Epithelial cell of proximal tubule (primary cell): ENCODE data around the gene KIAA1217. TPM values are rescaled to one million over a fixed set of nuclear protein-coding genes. Genes with fewer than 3 reads are reported as not detected.
A peak's percentile ranks its signal among the peaks of the same experiment; 100 is the strongest.

Experiments used
- DNase-seq: peaks from one replicate; pipeline ENCODE4 v3.0.0-alpha.2; 2011; ENCODE audit warnings: low read depth
- H3K4me3 ChIP-seq: 2 replicates; pipeline ENCODE4 v1.5.1; 2011; ENCODE audit warnings: low read depth, mild to moderate bottlenecking, low read length
- total RNA-seq: library from RNA; depleted of rRNA; stranded (reverse); fragments of >200 nt; gene quantifications from 2 replicates; pipeline ENCODE4 v1.2.3, GENCODE V29; 2015
- TF ChIP-seq, protein P1 (sequence below): conservative IDR thresholded peaks from 2 replicates; pipeline ENCODE4 v1.5.1; 2012; ENCODE audit warnings: low read depth, mild to moderate bottlenecking, low read length

KIAA1217 gene
- total RNA-seq, 1 donor from 2014 or later = 20.2 TPM

- peak overlapping the region; percentile 12 for H3K4me3 ChIP-seq
- no peak for DNase-seq
- TF ChIP-seq, protein P1, sequence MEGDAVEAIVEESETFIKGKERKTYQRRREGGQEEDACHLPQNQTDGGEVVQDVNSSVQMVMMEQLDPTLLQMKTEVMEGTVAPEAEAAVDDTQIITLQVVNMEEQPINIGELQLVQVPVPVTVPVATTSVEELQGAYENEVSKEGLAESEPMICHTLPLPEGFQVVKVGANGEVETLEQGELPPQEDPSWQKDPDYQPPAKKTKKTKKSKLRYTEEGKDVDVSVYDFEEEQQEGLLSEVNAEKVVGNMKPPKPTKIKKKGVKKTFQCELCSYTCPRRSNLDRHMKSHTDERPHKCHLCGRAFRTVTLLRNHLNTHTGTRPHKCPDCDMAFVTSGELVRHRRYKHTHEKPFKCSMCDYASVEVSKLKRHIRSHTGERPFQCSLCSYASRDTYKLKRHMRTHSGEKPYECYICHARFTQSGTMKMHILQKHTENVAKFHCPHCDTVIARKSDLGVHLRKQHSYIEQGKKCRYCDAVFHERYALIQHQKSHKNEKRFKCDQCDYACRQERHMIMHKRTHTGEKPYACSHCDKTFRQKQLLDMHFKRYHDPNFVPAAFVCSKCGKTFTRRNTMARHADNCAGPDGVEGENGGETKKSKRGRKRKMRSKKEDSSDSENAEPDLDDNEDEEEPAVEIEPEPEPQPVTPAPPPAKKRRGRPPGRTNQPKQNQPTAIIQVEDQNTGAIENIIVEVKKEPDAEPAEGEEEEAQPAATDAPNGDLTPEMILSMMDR = no peak
Observed at GRCh38 chr10:24449321-24449740, 240.4 kb downstream of the KIAA1217 start.

GRCh38 chr10:24449769-24450310 is 240.9 kb downstream of the KIAA1217 start:
- DNase-seq = no peak

GRCh38 chr10:24451325-24451820 is 242.4 kb downstream of the KIAA1217 start:
- no peak for DNase-seq
- no peak overlapping the region for H3K4me3 ChIP-seq
- TF ChIP-seq, protein P1 = no peak

More at GRCh38 chr10:24449769-24450310, 240.9 kb downstream of the KIAA1217 start:
- peak overlapping the region; percentile 12 for H3K4me3 ChIP-seq
- TF ChIP-seq, protein P1 = no peak

GRCh38 chr10:24452030-24452429 is 243.1 kb downstream of the KIAA1217 start:
- TF ChIP-seq, protein P1 = no peak
- H3K4me3 ChIP-seq = no peak overlapping the region
- no peak for DNase-seq

DNA sequence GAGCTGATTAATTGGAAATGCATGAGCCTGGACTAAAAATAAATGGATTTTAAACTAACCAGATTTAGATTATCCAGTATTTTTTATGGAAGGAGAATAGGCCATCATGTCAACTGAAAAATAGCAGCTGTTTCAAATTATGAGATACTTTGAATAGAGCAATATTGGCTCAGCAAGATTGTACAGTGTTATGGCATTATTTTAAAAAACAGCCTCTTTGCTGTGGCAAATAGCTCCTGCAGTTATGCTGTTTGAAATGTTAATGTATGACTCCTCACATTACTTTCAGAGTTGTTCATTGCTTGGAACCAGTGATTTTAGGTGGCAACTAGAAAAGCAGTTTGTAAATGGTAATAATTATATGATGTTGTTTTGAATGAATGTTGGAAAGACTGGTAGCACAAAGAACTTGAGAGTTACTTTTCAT is 244.5 kb downstream of the KIAA1217 start:
- no peak for DNase-seq
- no peak overlapping the region for H3K4me3 ChIP-seq
- TF ChIP-seq, protein P1 = no peak

DNA sequence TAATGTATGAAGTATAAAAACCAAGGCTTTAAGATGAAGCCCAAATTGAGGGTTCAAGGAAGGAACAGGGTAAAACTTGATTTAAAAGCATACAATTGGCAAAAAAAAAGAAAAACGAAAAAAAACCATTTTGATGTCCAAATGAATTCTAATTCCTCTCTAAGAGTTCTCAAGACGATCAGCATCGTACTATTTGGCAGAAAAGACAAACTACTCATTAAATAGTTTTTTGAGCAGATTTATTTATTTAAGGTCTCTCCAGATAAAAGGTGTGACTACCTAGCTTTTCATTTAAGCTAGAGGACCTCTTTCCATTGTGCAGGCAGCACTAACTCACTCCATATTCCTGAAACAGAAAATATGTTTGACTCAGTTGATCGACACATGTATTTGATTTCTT is 245.0 kb downstream of the KIAA1217 start:
- TF ChIP-seq, protein P1 = no peak
- DNase-seq = no peak
- no peak overlapping the region for H3K4me3 ChIP-seq

DNA sequence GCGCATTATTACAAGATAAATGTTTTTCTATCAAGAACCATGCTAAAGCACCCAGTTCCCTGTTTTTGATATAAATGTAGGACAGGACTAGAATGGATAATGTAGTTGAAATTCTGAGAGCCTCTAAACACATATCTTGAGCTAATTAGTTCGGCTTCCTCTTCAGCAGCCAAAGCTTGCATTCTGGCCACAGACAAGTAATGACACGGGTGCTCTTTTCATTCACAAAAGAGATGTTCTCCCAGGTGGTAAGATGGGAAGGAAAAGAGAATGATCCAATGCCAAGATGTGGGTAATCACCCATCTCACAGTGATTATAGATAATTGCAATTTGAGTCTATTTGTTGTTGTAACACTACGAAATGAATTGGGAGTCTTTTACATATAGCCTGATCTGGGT is 246.5 kb downstream of the KIAA1217 start:
- TF ChIP-seq, protein P1 = no peak
- DNase-seq = no peak
- no peak overlapping the region for H3K4me3 ChIP-seq
